Loucy (cell line): ENCODE measurements around the gene A2M.

ENCODE experiments used
- CTCF ChIP-seq: fragments of 200-600 bp; sonication (generic); conservative IDR thresholded peaks from 2 replicates; pipeline ENCODE4 v1.5.1; 2014; ENCODE audit warnings: mild to moderate bottlenecking, antibody characterized with exemption, low read length
- EZH2phosphoT487 ChIP-seq: fragments of 200-600 bp; IDR thresholded peaks from 2 replicates; pipeline ENCODE4 v1.6.1; 2018; ENCODE audit warnings: antibody characterized with exemption, mild to moderate bottlenecking, moderate library complexity, borderline replicate concordance

- TF ChIP-seq CTCF (no peak), EZH2phosphoT487 (no peak)
Observed at GRCh38 chr12:9079082-9079481, 36.6 kb downstream of the A2M start.
